Brain microvascular endothelial cell (primary cell): Measurements from ENCODE around the gene C1orf87.

ENCODE experiments used
- DNase-seq: peaks from one replicate; pipeline ENCODE4 v3.0.0-alpha.2; 2020
- H3K27ac ChIP-seq: fragments of 250-450 bp; sonication (Bioruptor Pico); 2 replicates; pipeline ENCODE4 v1.5.1; 2020; ENCODE audit warnings: mild to moderate bottlenecking, moderate library complexity
- H3K27me3 ChIP-seq: fragments of 250-450 bp; sonication (Bioruptor Pico); replicated peaks from 2 replicates; pipeline ENCODE4 v1.5.1; 2020; ENCODE audit warnings: mild to moderate bottlenecking
- H3K36me3 ChIP-seq: fragments of 250-450 bp; sonication (Bioruptor Pico); replicated peaks from 2 replicates; pipeline ENCODE4 v1.5.1; 2020; ENCODE audit warnings: mild to moderate bottlenecking
- H3K4me3 ChIP-seq: 2 replicates; pipeline ENCODE4 v1.5.1; 2011; ENCODE audit warnings: low read depth, mild to moderate bottlenecking, control low read depth, low read length, moderate library complexity
- CTCF ChIP-seq: IDR thresholded peaks from 2 replicates; pipeline ENCODE4 v1.5.1; 2011; ENCODE audit warnings: low read depth, mild to moderate bottlenecking, moderate library complexity, low read length, control low read depth, inconsistent platforms; ENCODE audit errors: missing control alignments
- in situ Hi-C: cut with HindIII; loops from 2 replicates; pipeline ENCODE4 v1.10.0; 2017; ENCODE audit warnings: low sequenced_read_pairs, low pct_ligation_motif_present

The C1orf87 gene

GRCh38 chr1:59990470-59990869 is 83.1 kb downstream of the C1orf87 start:
- in situ Hi-C loops: no loop called here
- no peak for DNase-seq
- no peak for TF ChIP-seq CTCF

GRCh38 chr1:59986516-59987310 is 86.9 kb downstream of the C1orf87 start:
- in situ Hi-C loops: no loop called here
- no peaks in the 10 kb centered on the region for H3K27me3 ChIP-seq
- H3K4me3 ChIP-seq: no peak overlapping the region
- no peak overlapping the region for H3K27ac ChIP-seq
- no peak for TF ChIP-seq CTCF
- DNase-seq: no peak
- no peaks in the 10 kb centered on the region for H3K36me3 ChIP-seq

More at GRCh38 chr1:59990470-59990869, 83.1 kb downstream of the C1orf87 start:
- no peaks in the 10 kb centered on the region for H3K36me3 ChIP-seq
- H3K4me3 ChIP-seq: no peak overlapping the region
- H3K27ac ChIP-seq: no peak overlapping the region
- no peaks in the 10 kb centered on the region for H3K27me3 ChIP-seq

- Histone ChIP-seq H3K4me3 (no peak overlapping the region), H3K36me3 (no peaks in the 10 kb centered on the region), H3K27me3 (no peaks in the 10 kb centered on the region), H3K27ac (no peak overlapping the region)
- in situ Hi-C loops: no loop called here
- no peak for DNase-seq
- no peak for TF ChIP-seq CTCF
Observed at GRCh38 chr1:59985911-59986515, 87.6 kb downstream of the C1orf87 start.

GRCh38 chr1:59979666-59980065 is 93.9 kb downstream of the C1orf87 start:
- H3K27ac ChIP-seq: no peak overlapping the region
- TF ChIP-seq CTCF: no peak
- H3K36me3 ChIP-seq: no peaks in the 10 kb centered on the region

DNA sequence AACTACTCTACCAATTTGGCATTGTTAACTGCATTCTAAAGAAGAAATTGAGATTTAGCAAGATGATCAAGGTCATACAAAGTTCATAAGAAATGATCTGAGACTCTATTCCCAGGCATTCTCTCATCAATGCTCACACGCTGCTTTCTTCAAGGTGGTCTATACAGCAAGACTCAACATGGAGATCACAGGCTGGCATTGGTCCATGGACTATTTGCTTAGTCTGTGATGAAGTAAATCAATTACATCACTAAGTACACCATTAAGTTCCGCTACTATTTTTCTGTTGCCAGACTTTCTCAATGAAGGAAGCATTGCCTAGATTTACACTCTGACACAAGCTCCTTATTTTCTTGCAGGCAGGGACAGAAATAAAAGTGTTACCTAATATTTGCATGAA is 95.1 kb downstream of the C1orf87 start:
- TF ChIP-seq CTCF: no peak
- in situ Hi-C loops: no loop called here
- no peaks in the 10 kb centered on the region for H3K27me3 ChIP-seq
- DNase-seq: no peak
- H3K27ac ChIP-seq: no peak overlapping the region
- no peaks in the 10 kb centered on the region for H3K36me3 ChIP-seq
- no peak overlapping the region for H3K4me3 ChIP-seq

More at GRCh38 chr1:59979666-59980065, 93.9 kb downstream of the C1orf87 start:
- DNase-seq: no peak
- in situ Hi-C loops: no loop called here
- H3K27me3 ChIP-seq: no peaks in the 10 kb centered on the region
- no peak overlapping the region for H3K4me3 ChIP-seq

- no peak overlapping the region for H3K4me3 ChIP-seq
- DNase-seq: peak; percentile 33
- H3K27me3 ChIP-seq: no peaks in the 10 kb centered on the region
- no peak overlapping the region for H3K27ac ChIP-seq
- no peaks in the 10 kb centered on the region for H3K36me3 ChIP-seq
- TF ChIP-seq CTCF: no peak
- in situ Hi-C loops: no loop called here
Observed at GRCh38 chr1:59978026-59978425, 95.5 kb downstream of the C1orf87 start.
